ENCODE data around the gene ZNF319.

Gene ZNF319

GRCh38 chr16:58036943-58037342 is 36.5 kb upstream of the ZNF319 start:
- DNase-seq, result no peak

- no peak for DNase-seq
These were observed 35.1 kb upstream of the ZNF319 start for GRCh38 chr16:58035356-58036170.

GRCh38 chr16:58034774-58035173 is 34.3 kb upstream of the ZNF319 start:
- no peak for DNase-seq

- no peak for DNase-seq
These were observed 33.7 kb upstream of the ZNF319 start for GRCh38 chr16:58034128-58034685.

- no peak for DNase-seq
These were observed 32.3 kb upstream of the ZNF319 start for GRCh38 chr16:58032710-58033293.

GRCh38 chr16:58031016-58031800 is 30.7 kb upstream of the ZNF319 start:
- no peak for DNase-seq

GRCh38 chr16:58030136-58030840 is 29.8 kb upstream of the ZNF319 start:
- no peak for DNase-seq

- no peak for DNase-seq
These were observed 28.9 kb upstream of the ZNF319 start for GRCh38 chr16:58029410-58029809.

- DNase-seq, result no peak
These were observed 28.1 kb upstream of the ZNF319 start for GRCh38 chr16:58028541-58029070.

- no peak for DNase-seq
These were observed 27.5 kb upstream of the ZNF319 start for GRCh38 chr16:58027916-58028455.

GRCh38 chr16:58027161-58027915 is 26.9 kb upstream of the ZNF319 start:
- DNase-seq, result no peak

- no peak for DNase-seq
These were observed 26.3 kb upstream of the ZNF319 start for GRCh38 chr16:58026705-58027160.

GRCh38 chr16:58026139-58026704 is 25.8 kb upstream of the ZNF319 start:
- peak in 1 of 2 donors; percentile 32 for DNase-seq

GRCh38 chr16:58025351-58026138 is 25.1 kb upstream of the ZNF319 start, which contains the start of gene MMP15:
TSS of gene MMP15 (plus strand) at chr16:58025754. CDS start at chr16:58026351, 597 bp downstream.
- peak; percentile 67 to 76 for DNase-seq

- DNase-seq, result peak; percentile 14 to 24
These were observed 24.2 kb upstream of the ZNF319 start for GRCh38 chr16:58024486-58025350.

- DNase-seq, result no peak
These were observed 22.3 kb upstream of the ZNF319 start for GRCh38 chr16:58022601-58023371.

GRCh38 chr16:58021661-58022551 is 21.4 kb upstream of the ZNF319 start:
- DNase-seq, result no peak

Measured in stimulated activated CD4-positive, alpha-beta T cell treated with anti-CD3 and anti-CD28 coated beads, Interleukin-2, amount 100 ng/mL, for 24 hours (primary cell).